SKM-1 treated with dmso at 0.1 percent for 144 hours (cell line): ENCODE measurements around the gene SSNA1.
"Not testable (repeated sequence)": the region's sequence is repeated elsewhere in the genome, so short reads cannot be mapped to it uniquely, and the experiment has no call there.

Experiments
- DNase-seq: peaks from one replicate; lab custom pipeline; 2025; ENCODE audit not compliant: unreplicated experiment; lab: John Stamatoyannopoulos, UW

Gene SSNA1

DNA sequence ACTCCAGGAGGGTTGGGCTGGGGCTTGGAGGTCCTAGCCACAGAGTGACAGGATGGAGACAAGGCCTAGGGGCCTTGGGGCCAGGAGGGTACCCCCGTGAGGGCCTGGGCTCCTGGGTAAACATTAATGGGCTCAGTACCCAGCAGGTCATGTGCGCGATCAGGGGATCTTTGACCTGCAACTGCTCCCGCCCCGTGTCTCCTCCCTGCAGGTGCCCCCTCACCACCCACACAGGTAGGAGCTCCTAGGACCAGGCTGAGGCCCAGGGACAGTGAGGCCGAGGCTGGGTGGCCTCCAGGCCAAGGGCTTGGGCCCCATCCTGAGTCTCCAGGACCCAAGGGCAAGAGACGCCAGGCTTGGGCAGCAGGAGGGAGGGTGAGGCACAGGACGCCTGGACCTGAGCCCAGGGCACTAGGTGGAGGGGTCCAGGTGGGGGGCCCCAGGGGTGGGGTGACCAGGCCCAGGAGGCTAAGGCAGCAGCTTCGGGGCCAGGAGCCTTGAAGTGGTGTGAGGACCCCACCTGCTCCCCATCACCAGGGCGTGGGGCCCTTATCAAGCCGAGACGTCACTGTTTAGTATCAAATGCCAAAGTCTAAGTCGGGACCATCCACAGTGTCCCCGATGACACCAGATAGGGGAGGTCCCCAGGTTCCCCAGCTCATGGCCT lies 42.4 kb downstream of the SSNA1 start, which contains the start of gene SLC34A3:
TSS of gene SLC34A3 (plus strand) at position 197 of the 667 bp plus-strand sequence. CDS start 802 bp downstream, outside the sequence.
- no peak for DNase-seq

GRCh38 chr9:137231372-137232039 lies 43.0 kb downstream of the SSNA1 start:
- no peak for DNase-seq

DNA sequence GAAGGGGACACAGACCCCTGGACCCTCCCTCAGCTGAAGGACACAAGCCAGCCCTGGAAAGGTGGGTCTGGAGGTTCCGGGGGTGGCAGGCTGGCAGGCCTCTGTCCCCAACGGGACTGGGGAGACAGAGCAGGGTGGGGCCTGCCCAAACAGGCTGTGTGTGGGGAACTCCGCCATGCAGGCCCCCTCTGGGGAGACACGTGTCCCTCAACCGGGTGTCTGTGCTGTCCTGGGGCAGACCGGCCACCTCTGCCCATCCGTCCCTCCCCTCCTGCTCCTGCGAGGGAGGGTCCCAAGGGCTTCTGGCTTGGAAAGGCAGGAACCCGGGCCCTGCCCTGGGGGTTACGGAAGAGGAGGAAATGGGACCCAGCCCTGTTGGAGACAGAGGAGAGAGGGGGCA lies 43.6 kb downstream of the SSNA1 start:
- DNase-seq = no peak

GRCh38 chr9:137232510-137232909 lies 44.0 kb downstream of the SSNA1 start:
- no peak for DNase-seq

- DNase-seq = no peak
Observed at GRCh38 chr9:137233143-137233980, 44.9 kb downstream of the SSNA1 start.

DNA sequence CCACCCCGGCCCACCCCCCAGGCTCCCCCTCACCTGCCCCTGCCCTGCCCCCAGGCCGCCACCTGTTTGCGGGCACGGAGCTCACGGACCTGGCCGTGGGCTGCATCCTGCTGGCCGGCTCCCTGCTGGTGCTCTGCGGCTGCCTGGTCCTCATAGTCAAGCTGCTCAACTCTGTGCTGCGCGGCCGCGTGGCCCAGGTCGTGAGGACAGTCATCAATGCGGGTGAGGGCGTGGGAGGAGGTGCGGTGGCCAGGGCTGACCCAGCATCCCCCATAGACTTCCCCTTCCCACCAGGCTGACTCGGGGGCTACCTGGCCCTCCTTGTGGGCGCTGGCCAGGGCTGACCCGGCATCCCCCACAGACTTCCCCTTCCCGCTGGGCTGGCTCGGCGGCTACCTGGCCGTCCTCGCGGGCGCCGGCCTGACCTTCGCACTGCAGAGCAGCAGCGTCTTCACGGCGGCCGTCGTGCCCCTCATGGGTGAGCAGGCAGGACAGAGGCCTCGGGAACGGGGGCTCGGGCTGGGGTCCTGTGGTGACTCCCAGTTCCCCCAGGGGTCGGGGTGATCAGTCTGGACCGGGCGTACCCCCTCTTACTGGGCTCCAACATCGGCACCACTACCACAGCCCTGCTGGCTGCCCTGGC lies 45.7 kb downstream of the SSNA1 start:
- no peak for DNase-seq

DNA sequence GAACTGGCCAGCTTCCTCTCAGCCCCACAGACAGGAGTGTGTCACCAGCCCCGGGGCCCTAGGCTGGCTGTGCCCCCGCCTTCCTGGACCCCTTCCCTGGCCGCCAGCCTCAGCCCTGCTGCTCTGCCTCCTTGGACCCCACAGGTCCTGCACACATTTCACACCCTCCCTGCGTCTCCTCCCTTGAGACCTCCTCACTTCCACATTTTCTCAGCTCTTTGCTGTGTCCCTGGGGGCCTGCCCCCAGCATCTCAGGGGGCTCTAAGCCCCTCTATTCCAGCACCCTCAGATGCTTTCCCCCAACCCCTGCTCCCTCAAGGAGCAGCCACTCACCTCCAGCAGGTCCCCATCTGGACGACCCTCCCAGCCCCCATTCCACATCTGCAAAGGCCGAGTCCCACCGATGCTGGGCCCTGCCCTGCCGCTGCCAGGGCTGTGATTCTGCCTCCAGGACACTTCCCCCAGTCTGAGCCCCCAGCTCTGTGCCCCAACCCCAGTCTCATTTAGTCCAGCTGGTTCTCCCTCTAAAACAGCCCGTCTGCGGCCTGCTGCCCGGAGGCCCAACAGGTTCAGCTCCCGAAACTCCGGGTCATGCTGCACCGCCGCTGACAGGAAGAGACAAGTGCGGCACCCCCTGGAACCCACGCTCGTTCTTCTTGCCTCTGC lies 46.4 kb downstream of the SSNA1 start:
- DNase-seq = no peak

- DNase-seq = no peak
Observed at GRCh38 chr9:137235424-137236237, 47.2 kb downstream of the SSNA1 start.

- peak; percentile 77 for DNase-seq
Observed at GRCh38 chr9:137236238-137236935, 47.9 kb downstream of the SSNA1 start.

DNA sequence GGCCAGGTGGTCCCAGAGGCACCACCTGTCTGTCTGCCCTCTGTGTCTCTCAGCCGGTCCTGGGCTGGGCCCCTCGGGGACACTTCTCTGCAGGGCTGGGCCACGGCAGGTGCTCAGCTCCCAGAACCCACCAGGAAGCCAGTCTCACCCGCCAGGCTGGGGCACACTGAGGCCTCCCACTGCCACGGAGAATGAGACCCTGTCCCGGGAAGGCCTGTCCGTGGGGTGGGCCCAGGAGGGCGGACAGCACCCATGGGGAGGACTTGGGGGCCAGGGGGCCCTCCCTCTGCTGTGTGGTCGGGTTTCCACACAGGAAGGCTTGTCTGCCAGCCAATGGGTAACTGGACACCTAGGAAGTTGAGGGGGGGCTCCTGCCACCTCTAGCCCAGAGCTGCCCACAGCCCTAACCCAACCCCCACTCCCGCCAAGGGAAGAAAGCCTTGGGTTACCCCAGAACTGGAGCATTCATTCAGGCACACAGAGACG lies 48.5 kb downstream of the SSNA1 start:
- no peak for DNase-seq

- DNase-seq = no peak
Observed at GRCh38 chr9:137237759-137238726, 49.6 kb downstream of the SSNA1 start.

DNA sequence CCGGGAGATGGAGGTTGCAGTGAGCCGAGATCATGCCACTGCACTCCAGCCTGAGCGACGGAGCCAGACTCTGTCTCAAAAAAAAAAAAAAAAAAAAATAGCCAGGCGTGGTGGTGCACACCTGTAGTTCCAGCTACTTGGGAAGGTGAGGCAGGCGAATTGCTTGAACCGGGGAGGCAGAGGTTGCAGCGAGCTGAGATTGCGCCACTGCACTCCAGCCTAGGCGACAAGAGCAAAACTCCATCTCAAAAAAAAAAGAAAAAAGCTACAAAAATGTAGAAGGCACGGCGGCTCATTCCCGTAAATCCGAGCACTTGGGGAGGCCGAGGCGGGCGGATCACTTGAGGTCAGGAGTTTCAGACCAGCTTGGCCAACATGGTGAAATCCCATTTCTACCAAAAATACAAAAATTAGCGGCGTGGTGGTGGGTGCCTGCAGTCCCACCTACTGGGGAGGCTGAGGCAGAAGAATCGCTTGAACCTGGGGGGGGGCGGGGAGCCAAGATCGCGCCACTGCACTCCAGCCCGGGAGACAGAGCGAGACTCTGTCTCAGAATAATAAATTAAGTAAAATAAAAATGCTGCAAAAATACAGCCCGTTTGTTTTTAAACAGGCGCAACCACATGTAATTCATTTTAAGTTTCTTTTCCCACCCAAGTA lies 51.2 kb downstream of the SSNA1 start:
- not testable (repeated sequence) for DNase-seq
